Subcutaneous abdominal adipose tissue (tissue), 5 donors: ENCODE results near the gene SEC14L5.

Experiments
- H3K27ac ChIP-seq: one replicate; pipeline ENCODE4 v1.7.0; 2013; ENCODE audit warnings: low read depth, mild to moderate bottlenecking, inconsistent platforms, low read length, moderate library complexity
- H3K27me3 ChIP-seq, 5 donors: one replicate each; pipeline ENCODE4 v1.7.0; 2013; ENCODE audit warnings: low read length in 5 of 5, inconsistent platforms in 1 of 5; ENCODE audit not compliant: control insufficient read depth in 5 of 5, insufficient read depth in 4 of 5
- H3K36me3 ChIP-seq, 5 donors: one replicate each; pipeline ENCODE4 v1.7.0; 2013; ENCODE audit warnings: low read length in 5 of 5; ENCODE audit not compliant: control insufficient read depth in 5 of 5, insufficient read depth in 5 of 5
- H3K4me1 ChIP-seq, 5 donors: one replicate each; pipeline ENCODE4 v1.7.0; 2013; ENCODE audit warnings: low read length in 5 of 5, mild to moderate bottlenecking in 3 of 5, moderate library complexity in 1 of 5; ENCODE audit not compliant: control insufficient read depth in 5 of 5, insufficient read depth in 5 of 5
- H3K4me3 ChIP-seq, 5 donors: one replicate each; pipeline ENCODE4 v1.7.0; 2013; ENCODE audit warnings: low read length in 5 of 5, low read depth in 1 of 5
- H3K9ac ChIP-seq, 5 donors: one replicate each; pipeline ENCODE4 v1.7.0; 2013; ENCODE audit warnings: low read length in 5 of 5, mild to moderate bottlenecking in 4 of 5, moderate library complexity in 3 of 5
- H3K9me3 ChIP-seq, 5 donors: one replicate each; pipeline ENCODE4 v1.7.0; 2013; ENCODE audit warnings: low read length in 5 of 5; ENCODE audit not compliant: control insufficient read depth in 5 of 5
- donor health status: healthy.
- donor health status: healthy.
- donor health status: healthy.
- donor health status: healthy.
- donor health status: healthy.

Gene SEC14L5

GRCh38 chr16:4957720-4958509, at the start of gene SEC14L5:
Gene SEC14L5 (plus strand): TSS chr16:4958330. CDS start chr16:4959324, 994 bp downstream.
- H3K4me3 ChIP-seq, result peak within 1 kb of the TSS; percentile 49 to 79 (median 66)
- H3K27me3 ChIP-seq, result peaks cover 0 to 4% (median 0%) of the 10 kb centered on the region in 5 donors
- H3K9ac ChIP-seq, result peak within 1 kb of the TSS in 3 of 5 donors; percentile 51 to 66 (median 54)

DNA sequence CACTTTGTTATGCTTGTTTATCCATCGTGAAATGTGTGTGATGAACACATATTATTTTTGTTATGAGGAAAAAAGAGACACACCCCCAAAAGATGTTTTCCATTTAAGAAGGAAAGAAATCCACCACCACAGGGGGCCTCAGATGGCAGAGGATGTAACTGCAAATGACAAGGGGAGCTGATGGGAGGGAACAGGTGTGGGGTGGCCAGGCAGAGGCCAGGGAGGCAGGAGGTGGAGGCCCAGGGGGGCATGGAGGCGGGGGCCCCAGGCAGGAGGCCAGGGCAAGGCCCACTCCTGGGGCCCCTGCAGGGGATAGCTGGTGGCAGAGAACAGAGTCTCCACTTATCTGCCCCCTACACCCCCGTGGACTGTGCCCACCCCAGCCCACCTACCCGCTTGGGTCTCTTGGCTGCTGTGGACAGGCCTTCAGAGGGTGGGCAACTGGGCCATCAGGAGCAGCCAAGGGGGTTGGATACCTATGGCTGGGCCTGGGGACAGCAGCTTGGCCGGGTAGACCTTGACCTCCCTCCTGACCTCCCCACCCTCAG, 49.2 kb upstream of the SEC14L5 start:
- Histone ChIP-seq H3K27ac (no peak overlapping the region), H3K4me1 (no peaks in the 10 kb centered on the region), H3K36me3 (peaks cover 0 to 5% (median 0%) of the 10 kb centered on the region in 5 donors), H3K27me3 (peaks cover 0 to 6% (median 0%) of the 10 kb centered on the region in 5 donors), H3K9ac (no peak overlapping the region), H3K4me3 (no peak overlapping the region), H3K9me3 (no peaks in the 10 kb centered on the region)

More at GRCh38 chr16:4957720-4958509, at the start of gene SEC14L5:
- H3K4me1 ChIP-seq, result peaks cover 1 to 17% (median 14%) of the 10 kb centered on the region in 5 donors
- no peaks in the 10 kb centered on the region for H3K36me3 ChIP-seq
- no peak within 1 kb of the TSS for H3K27ac ChIP-seq
- no peaks in the 10 kb centered on the region for H3K9me3 ChIP-seq

GRCh38 chr16:4909825-4910224, 48.3 kb upstream of the SEC14L5 start:
- H3K9me3 ChIP-seq, result no peaks in the 10 kb centered on the region
- H3K9ac ChIP-seq, result no peak overlapping the region
- H3K4me1 ChIP-seq, result no peaks in the 10 kb centered on the region
- no peak overlapping the region for H3K27ac ChIP-seq
- no peaks in the 10 kb centered on the region for H3K36me3 ChIP-seq
- no peak overlapping the region for H3K4me3 ChIP-seq
- no peaks in the 10 kb centered on the region for H3K27me3 ChIP-seq

DNA sequence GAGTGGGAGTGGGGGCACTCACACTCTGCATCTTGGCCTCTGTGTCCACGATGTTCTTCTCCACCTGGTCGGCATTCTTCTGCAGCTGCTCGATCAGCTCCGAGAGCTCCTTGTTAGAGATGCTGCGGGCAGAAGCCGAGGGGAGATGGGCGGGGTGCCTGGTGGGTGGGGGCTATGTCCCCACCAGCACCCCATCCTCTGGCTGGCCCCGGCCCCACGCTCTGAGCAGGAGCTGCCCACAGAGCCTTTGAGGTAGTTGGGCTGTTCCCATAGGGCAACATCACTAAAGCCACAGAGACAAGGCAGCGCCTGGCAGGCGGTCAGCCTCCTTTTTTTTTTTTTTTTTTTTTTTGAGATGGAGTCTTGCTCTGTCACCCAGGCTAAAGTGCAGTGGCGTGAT, 47.3 kb upstream of the SEC14L5 start:
- Histone ChIP-seq H3K9ac (no peak overlapping the region), H3K4me3 (no peak overlapping the region), H3K4me1 (peaks cover 0 to 4% (median 0%) of the 10 kb centered on the region in 5 donors), H3K27ac (no peak overlapping the region), H3K36me3 (no peaks in the 10 kb centered on the region), H3K27me3 (no peaks in the 10 kb centered on the region), H3K9me3 (no peaks in the 10 kb centered on the region)

- no peak overlapping the region for H3K4me3 ChIP-seq
- H3K36me3 ChIP-seq, result no peaks in the 10 kb centered on the region
- H3K9me3 ChIP-seq, result no peaks in the 10 kb centered on the region
- no peak overlapping the region for H3K27ac ChIP-seq
- no peak overlapping the region for H3K9ac ChIP-seq
- no peaks in the 10 kb centered on the region for H3K27me3 ChIP-seq
- H3K4me1 ChIP-seq, result peaks cover 0 to 4% (median 0%) of the 10 kb centered on the region in 5 donors
These were observed 46.2 kb upstream of the SEC14L5 start for GRCh38 chr16:4911970-4912386.

- no peaks in the 10 kb centered on the region for H3K27me3 ChIP-seq
- H3K9ac ChIP-seq, result no peak overlapping the region
- peaks cover 0 to 8% (median 0%) of the 10 kb centered on the region in 5 donors for H3K4me1 ChIP-seq
- no peaks in the 10 kb centered on the region for H3K36me3 ChIP-seq
- no peak overlapping the region for H3K4me3 ChIP-seq
- no peak overlapping the region for H3K27ac ChIP-seq
- no peaks in the 10 kb centered on the region for H3K9me3 ChIP-seq
These were observed 44.9 kb upstream of the SEC14L5 start for GRCh38 chr16:4913130-4913773.

GRCh38 chr16:4913774-4914525, 44.2 kb upstream of the SEC14L5 start:
- Histone ChIP-seq H3K9me3 (no peaks in the 10 kb centered on the region), H3K36me3 (no peaks in the 10 kb centered on the region), H3K27ac (no peak overlapping the region), H3K27me3 (peaks cover 0 to 3% (median 0%) of the 10 kb centered on the region in 5 donors), H3K4me1 (peaks cover 0 to 8% (median 0%) of the 10 kb centered on the region in 5 donors), H3K9ac (no peak overlapping the region), H3K4me3 (no peak overlapping the region)

DNA sequence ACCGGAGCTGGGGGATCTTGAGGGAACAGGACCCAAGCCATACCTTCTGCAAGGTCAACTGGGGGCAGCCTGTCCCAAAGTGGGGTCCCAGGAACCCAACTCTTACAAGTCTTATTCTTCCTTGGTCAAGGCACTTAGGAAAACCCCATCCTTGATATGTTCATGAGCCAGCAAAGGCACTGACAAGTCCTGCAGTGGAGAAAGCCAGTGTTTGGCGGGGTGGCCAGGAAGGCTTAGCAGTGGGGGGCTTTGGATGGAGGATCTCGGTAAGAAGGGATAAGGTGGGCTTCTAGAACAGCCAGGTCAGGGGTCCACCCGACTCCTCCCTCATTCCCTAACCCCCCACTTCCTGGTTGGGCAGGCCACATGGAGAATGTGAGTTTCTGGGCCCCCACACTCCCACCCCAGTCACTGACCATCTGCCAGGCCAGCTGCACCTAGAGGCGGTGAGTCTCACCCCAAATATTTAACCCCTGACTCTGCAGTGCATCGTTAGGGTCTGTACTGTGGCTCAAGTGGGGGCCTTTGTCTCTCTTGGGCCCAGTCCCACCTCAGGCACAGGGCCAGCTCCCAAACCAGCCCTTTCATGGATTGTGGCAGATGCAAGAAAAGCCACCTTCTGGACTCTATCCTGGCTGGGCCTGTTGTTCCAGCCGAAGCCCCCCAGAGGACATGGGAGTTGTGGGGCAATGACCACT, 43.5 kb upstream of the SEC14L5 start:
- H3K36me3 ChIP-seq, result no peaks in the 10 kb centered on the region
- no peak overlapping the region for H3K9ac ChIP-seq
- no peak overlapping the region for H3K27ac ChIP-seq
- H3K4me1 ChIP-seq, result peaks cover 0 to 8% (median 0%) of the 10 kb centered on the region in 5 donors
- H3K27me3 ChIP-seq, result peaks cover 0 to 3% (median 0%) of the 10 kb centered on the region in 5 donors
- H3K4me3 ChIP-seq, result no peak overlapping the region
- H3K9me3 ChIP-seq, result no peaks in the 10 kb centered on the region

- H3K9ac ChIP-seq, result no peak overlapping the region
- no peaks in the 10 kb centered on the region for H3K36me3 ChIP-seq
- H3K27ac ChIP-seq, result no peak overlapping the region
- peaks cover 0 to 8% (median 0%) of the 10 kb centered on the region in 5 donors for H3K4me1 ChIP-seq
- H3K4me3 ChIP-seq, result no peak overlapping the region
- H3K27me3 ChIP-seq, result peaks cover 0 to 3% (median 0%) of the 10 kb centered on the region in 5 donors
- no peaks in the 10 kb centered on the region for H3K9me3 ChIP-seq
These were observed 42.8 kb upstream of the SEC14L5 start for GRCh38 chr16:4915226-4915761.
